Chondrocyte (in vitro differentiated cells): ENCODE measurements around the gene PROP1. TPM values are rescaled to one million over a fixed set of nuclear protein-coding genes. Genes with fewer than 3 reads are reported as not detected.
"Not testable (repeated sequence)": the region's sequence is repeated elsewhere in the genome, so short reads cannot be mapped to it uniquely, and the experiment has no call there.

ENCODE experiments used
- DNase-seq: peaks from one replicate; pipeline ENCODE4 v3.0.0; 2021; ENCODE audit warnings: mixed read lengths, low spot score
- H3K27ac Mint-ChIP-seq: one replicate; pipeline ENCODE4 v1.8.0; 2021; ENCODE audit warnings: mild to moderate bottlenecking, moderate library complexity, mixed read lengths; ENCODE audit not compliant: unreplicated experiment
- H3K27me3 Mint-ChIP-seq: 2 replicates; pipeline ENCODE4 v1.8.0; 2021; ENCODE audit warnings: low read depth, mixed read lengths
- H3K36me3 Mint-ChIP-seq: 2 replicates; pipeline ENCODE4 v1.8.0; 2021; ENCODE audit warnings: low read depth, mixed read lengths
- H3K4me1 Mint-ChIP-seq: 2 replicates; pipeline ENCODE4 v1.8.0; 2021; ENCODE audit warnings: low read depth, mild to moderate bottlenecking, mixed read lengths
- H3K4me3 Mint-ChIP-seq: one replicate; pipeline ENCODE4 v1.8.0; 2021; ENCODE audit warnings: mild to moderate bottlenecking, moderate library complexity, mixed read lengths; ENCODE audit not compliant: unreplicated experiment
- H3K9me3 Mint-ChIP-seq: 2 replicates; pipeline ENCODE4 v1.8.0; 2021; ENCODE audit warnings: low read depth, mixed read lengths
- CTCF ChIP-seq: fragments of 200-600 bp; sonication (generic); IDR thresholded peaks from 2 replicates; pipeline ENCODE4 v1.5.0; 2021; ENCODE audit warnings: antibody characterized with exemption, mild to moderate bottlenecking, moderate library complexity
- total RNA-seq: library from RNA; stranded (reverse); gene quantifications from 3 replicates; pipeline ENCODE4 v1.2.1, GENCODE V29; 2021

Gene PROP1
- total RNA-seq, 1 donor from 2014 or later: not detected

GRCh38 chr5:177980743-177981151 lies 15.3 kb downstream of the PROP1 start:
- Mint-ChIP-seq H3K4me3 (no peak overlapping the region), H3K4me1 (no peaks in the 10 kb centered on the region), H3K27me3 (peaks cover 11% of the 10 kb centered on the region), H3K9me3 (peaks cover 4% of the 10 kb centered on the region), H3K36me3 (no peaks in the 10 kb centered on the region), H3K27ac (no peak overlapping the region)
- no peak for TF ChIP-seq CTCF
- no peak for DNase-seq

GRCh38 chr5:177977600-177977999 lies 18.4 kb downstream of the PROP1 start:
- Mint-ChIP-seq H3K27me3 (peaks cover 11% of the 10 kb centered on the region), H3K9me3 (peaks cover 11% of the 10 kb centered on the region)
- not testable (repeated sequence) for H3K4me3 Mint-ChIP-seq, H3K27ac Mint-ChIP-seq, DNase-seq, H3K36me3 Mint-ChIP-seq, H3K4me1 Mint-ChIP-seq

- H3K27ac Mint-ChIP-seq: no peak overlapping the region
- H3K9me3 Mint-ChIP-seq: peaks cover 11% of the 10 kb centered on the region
- H3K27me3 Mint-ChIP-seq: peaks cover 2% of the 10 kb centered on the region
- H3K4me3 Mint-ChIP-seq: no peak overlapping the region
- no peaks in the 10 kb centered on the region for H3K4me1 Mint-ChIP-seq
- DNase-seq: no peak
- no peaks in the 10 kb centered on the region for H3K36me3 Mint-ChIP-seq
- no peak for TF ChIP-seq CTCF
Observed at GRCh38 chr5:177973066-177973635, 22.9 kb downstream of the PROP1 start.

DNA sequence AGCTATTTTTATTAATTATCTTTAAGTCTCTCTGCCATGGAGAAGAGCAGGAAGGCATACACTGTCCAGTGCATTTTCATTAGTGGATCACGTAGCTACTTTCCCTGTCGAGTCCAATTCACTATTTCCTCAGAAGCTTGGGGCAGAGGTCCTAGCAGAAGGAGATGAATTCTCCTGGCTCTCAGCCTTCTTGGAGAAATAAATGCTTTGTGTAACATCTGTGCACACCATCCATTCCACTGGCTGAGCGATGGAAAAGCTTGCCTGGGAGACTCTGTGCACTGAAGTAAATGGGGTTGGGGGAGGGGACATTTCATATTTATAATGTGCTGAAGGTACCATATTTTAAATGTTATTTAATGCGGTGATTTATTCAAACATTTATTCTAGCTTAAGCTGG lies 23.4 kb downstream of the PROP1 start:
- no peaks in the 10 kb centered on the region for H3K36me3 Mint-ChIP-seq
- peaks cover 2% of the 10 kb centered on the region for H3K27me3 Mint-ChIP-seq
- H3K4me1 Mint-ChIP-seq: no peaks in the 10 kb centered on the region
- TF ChIP-seq CTCF: no peak
- peaks cover 11% of the 10 kb centered on the region for H3K9me3 Mint-ChIP-seq
- no peak overlapping the region for H3K27ac Mint-ChIP-seq
- no peak overlapping the region for H3K4me3 Mint-ChIP-seq
- DNase-seq: no peak

DNA sequence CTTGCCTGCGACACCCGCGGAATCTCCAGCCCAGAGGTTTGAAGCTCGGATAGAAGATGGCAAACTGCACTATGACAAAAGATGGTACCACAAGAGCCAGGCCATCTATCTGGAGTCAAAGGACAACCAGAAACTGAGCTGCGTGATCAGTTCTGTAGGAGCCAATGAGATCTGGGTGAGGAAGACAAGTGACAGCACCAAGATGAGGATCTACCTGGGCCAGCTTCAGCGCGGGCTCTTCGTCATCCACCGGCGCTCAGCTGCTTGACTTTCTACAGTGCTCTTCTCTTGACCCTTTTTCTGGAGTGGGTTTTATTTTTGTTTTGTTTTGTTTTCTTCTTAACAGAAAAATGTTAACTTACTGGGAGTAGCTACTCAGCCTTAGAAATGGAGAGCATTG lies 24.0 kb downstream of the PROP1 start:
- not testable (repeated sequence) for H3K27ac Mint-ChIP-seq, H3K4me3 Mint-ChIP-seq, H3K36me3 Mint-ChIP-seq, H3K27me3 Mint-ChIP-seq, H3K4me1 Mint-ChIP-seq, DNase-seq
- peaks cover 11% of the 10 kb centered on the region for H3K9me3 Mint-ChIP-seq

DNA sequence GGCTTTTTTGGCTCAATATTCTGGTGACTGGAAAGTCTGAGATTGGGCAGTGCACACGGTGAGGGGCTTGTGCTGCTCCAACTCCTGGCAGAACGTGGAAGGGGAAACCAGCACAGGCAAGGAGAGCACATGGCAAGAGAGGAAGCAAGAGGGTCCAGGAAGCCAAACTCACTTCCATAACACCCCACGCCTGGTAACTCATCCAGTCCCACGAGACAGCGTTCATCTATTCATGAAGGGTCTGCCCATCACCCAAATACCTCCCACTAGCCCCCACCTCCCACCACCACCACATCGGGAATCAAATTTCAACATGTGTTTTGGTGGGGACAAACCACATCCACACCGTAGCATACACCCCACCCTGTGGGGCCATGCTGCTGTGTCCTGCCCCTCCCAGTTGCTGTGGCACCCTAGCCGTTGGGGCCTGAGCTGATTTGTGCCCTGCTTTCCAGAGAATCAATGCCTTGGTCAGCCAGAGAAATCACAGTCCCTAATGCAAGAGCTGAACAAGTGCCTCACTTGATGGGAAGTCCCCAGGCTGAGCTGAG lies 27.3 kb downstream of the PROP1 start:
- no peaks in the 10 kb centered on the region for H3K36me3 Mint-ChIP-seq
- no peak for DNase-seq
- no peak for TF ChIP-seq CTCF

More for the DNA sequence above, 27.3 kb downstream of the PROP1 start:
- H3K27me3 Mint-ChIP-seq: no peaks in the 10 kb centered on the region
- H3K4me1 Mint-ChIP-seq: no peaks in the 10 kb centered on the region
- no peak overlapping the region for H3K4me3 Mint-ChIP-seq
- H3K9me3 Mint-ChIP-seq: no peaks in the 10 kb centered on the region
- H3K27ac Mint-ChIP-seq: no peak overlapping the region
